Measurements from ENCODE around the gene DDX1. TPM values are rescaled to one million over a fixed set of nuclear protein-coding genes. Genes with fewer than 3 reads are reported as not detected.

Gene DDX1
- total and polyA plus RNA-seq, 2 experiments from 2014 or later = 99.9 to 102 TPM

- H3K4me1 Mint-ChIP-seq = peaks cover 3% of the 10 kb centered on the region; the same call in 2 of the 3 replicates
- no peaks in the 10 kb centered on the region for H3K9me3 Mint-ChIP-seq
- Histone ChIP-seq H3K36me3 (ENCODE audit: insufficient read depth) (peaks cover 4% of the 10 kb centered on the region), H3K27ac (ENCODE audit: low read depth) (no peak overlapping the region), H4K20me1 (replicated peaks; ENCODE audit: insufficient read depth) (no peaks in the 10 kb centered on the region), H3K4me1 (ENCODE audit: insufficient read depth) (peaks cover 2% of the 10 kb centered on the region; the same call in 1 of the 2 replicates), H2AFZ (no peak overlapping the region), H3F3A (replicated peaks; ENCODE audit: low read depth) (no peaks in the 10 kb centered on the region), H3K4me2 (no peak overlapping the region), H3K9me2 (ENCODE audit: insufficient read depth) (no peaks in the 10 kb centered on the region), H3K4me3 (no peak overlapping the region), H3K27me3 (ENCODE audit: insufficient read depth) (no peaks in the 10 kb centered on the region), H3K79me2 (replicated peaks; ENCODE audit: insufficient read depth) (peaks cover 13% of the 10 kb centered on the region)
- H3K36me3 Mint-ChIP-seq (ENCODE audit: low read depth) = 0 out of 3 replicates have a peak, but pooled peaks cover 3% of the 10 kb centered on the region
- ATAC-seq (no peak), DNase-seq (ENCODE audit: low spot score) (no peak)
- H3K27me3 Mint-ChIP-seq (ENCODE audit: insufficient read depth, low read depth, poor library complexity) = no peaks in the 10 kb centered on the region
- no peak overlapping the region for H3K4me3 Mint-ChIP-seq
- TF ChIP-seq CREB1 (CRISPR knock-in tag; IDR thresholded peaks at IDR 0.05; ENCODE audit: low read depth) (no peak), NANOG (IDR thresholded peaks at IDR 0.05; ENCODE audit: borderline replicate concordance) (no peak), JUNB (IDR thresholded peaks at IDR 0.05; ENCODE audit: unreplicated experiment) (no peak), EZH2phosphoT487 (IDR thresholded peaks at IDR 0.05; ENCODE audit: unreplicated experiment) (no peak)
- no peak overlapping the region for H3K27ac Mint-ChIP-seq
These were observed 37.0 kb upstream of the DDX1 start for GRCh38 chr2:15554525-15555218.

GRCh38 chr2:15555760-15556193 lies 35.9 kb upstream of the DDX1 start:
- Histone ChIP-seq H4K20me1 (replicated peaks; ENCODE audit: insufficient read depth) (no peaks in the 10 kb centered on the region), H3K9me2 (ENCODE audit: insufficient read depth) (no peaks in the 10 kb centered on the region), H3K36me3 (ENCODE audit: insufficient read depth) (peaks cover 4% of the 10 kb centered on the region), H3F3A (replicated peaks; ENCODE audit: low read depth) (no peaks in the 10 kb centered on the region), H3K79me2 (replicated peaks; ENCODE audit: insufficient read depth) (peaks cover 24% of the 10 kb centered on the region), H3K4me1 (ENCODE audit: insufficient read depth) (peaks cover 4% of the 10 kb centered on the region; the same call in 1 of the 2 replicates), H2AFZ (no peak overlapping the region), H3K4me2 (no peak overlapping the region), H3K4me3 (no peak overlapping the region), H3K27me3 (ENCODE audit: insufficient read depth) (no peaks in the 10 kb centered on the region), H3K27ac (ENCODE audit: low read depth) (no peak overlapping the region)
- Mint-ChIP-seq H3K27ac (no peak overlapping the region), H3K4me3 (no peak overlapping the region), H3K27me3 (ENCODE audit: insufficient read depth, low read depth, poor library complexity) (no peaks in the 10 kb centered on the region), H3K4me1 (peaks cover 6% of the 10 kb centered on the region), H3K9me3 (no peaks in the 10 kb centered on the region), H3K36me3 (ENCODE audit: low read depth) (0 out of 3 replicates have a peak, but pooled peaks cover 3% of the 10 kb centered on the region)
- DNase-seq (ENCODE audit: low spot score) = no peak
- TF ChIP-seq STAT1 (IDR thresholded peaks at IDR 0.05; ENCODE audit: unreplicated experiment) = no peak
- TF ChIP-seq REST (IDR thresholded peaks at IDR 0.05; ENCODE audit: unreplicated experiment) = no peak
- TF ChIP-seq ETS1 (IDR thresholded peaks at IDR 0.05) = no peak
- no peak for TF ChIP-seq POLR2AphosphoS5 (IDR thresholded peaks at IDR 0.05; ENCODE audit: low read depth)
- ATAC-seq = no peak

All from GM23338 (cell line).